H1 (cell line): Measurements from ENCODE around the gene VEZT. TPM values are rescaled to one million over a fixed set of nuclear protein-coding genes. Genes with fewer than 3 reads are reported as not detected.

ENCODE experiments used
- KDM5A ChIP-seq: fragments of 200-600 bp; IDR thresholded peaks from 2 replicates; pipeline ENCODE4 v1.7.1; 2012; ENCODE audit warnings: mild to moderate bottlenecking, low read length, inconsistent platforms, mixed read lengths
- polyA plus RNA-seq, 7 experiments: library from polyadenylated mRNA; depleted of rRNA in 3 of 7; stranded (reverse) in 5 of 7; unstranded in 2 of 7; fragments of >200 nt in 5 of 7; fragments of 200-250 nt in 2 of 7; gene quantifications; 1 replicate in 5 of 7; 2 replicates in 1 of 7; 4 replicates in 1 of 7; pipeline versions ENCODE4 v1.2.1 to v1.2.3, GENCODE V29; 2011 to 2013; ENCODE audit warnings: missing spikeins in 2 of 7, mixed read lengths in 2 of 7
- total RNA-seq: library from RNA; stranded (reverse); fragmentation: NEBNext Ultra II Directional; extraction: Animal tissue kit (Norgen Biotek cat#: 25700); gene quantifications from 2 replicates; pipeline ENCODE4 v1.2.1, GENCODE V29; 2021

The VEZT gene
- total and polyA plus RNA-seq, 2 of the 8 experiments (the other 6 are each of a cell fraction or from before 2014, with no cell fraction given) = 44.0 to 56.1 TPM

- 0 out of 2 replicates have a peak, but pooled peaks have one; percentile 18 for TF ChIP-seq KDM5A
Observed at GRCh38 chr12:95217377-95218149, at the start of gene VEZT, which contains the start of gene FGD6 (continued).
